Endothelial cell of umbilical vein (primary cell): ENCODE measurements around the gene SCN7A. TPM values are rescaled to one million over a fixed set of nuclear protein-coding genes. Genes with fewer than 3 reads are reported as not detected.

Experiments used
- BruUV-seq: library from RNA; stranded (reverse); fragments of 400-500 nt; replicated peaks from 2 replicates; lab custom pipeline; 2021; lab: Mats Ljungman, UMichigan
- CTCF ChIA-PET: fragments of 300-600, 350-600 bp; sonication (Branson Sonifier 250); formaldehyde crosslinking; loops from one replicate; lab custom pipeline; 2021; ENCODE audit warnings: antibody characterized with exemption, inconsistent platforms; lab: Charles Lee
- POLR2A ChIA-PET: fragments of 300-600, 350-600 bp; sonication (Branson Sonifier 250); formaldehyde crosslinking; loops from one replicate; lab custom pipeline; 2021; ENCODE audit warnings: antibody characterized with exemption, inconsistent platforms; lab: Charles Lee
- DNase-seq: peaks from one replicate; pipeline ENCODE4 v3.0.0-alpha.2; 2011; ENCODE audit warnings: low read depth, low spot score
- FAIRE-seq: peaks from 2 replicates; lab custom pipeline; 2011; peaks lifted over from hg19 to GRCh38; lab: Jason Lieb, UNC
- H2AFZ ChIP-seq: 2 replicates; pipeline ENCODE4 v1.6.0; 2012; ENCODE audit warnings: low read depth, low read length, control low read depth, inconsistent platforms
- H3K27ac ChIP-seq: 2 replicates; pipeline ENCODE4 v1.5.1; 2011; ENCODE audit warnings: low read depth, mild to moderate bottlenecking, control low read depth, low read length, moderate library complexity; ENCODE audit not compliant: insufficient read depth
- H3K27me3 ChIP-seq, 2 experiments: 2 replicates each; pipeline versions ENCODE4 v1.6.0 to v1.6.1; 2011; ENCODE audit warnings: low read length in 2 of 2, mixed read lengths in 1 of 2; ENCODE audit not compliant: control insufficient read depth in 2 of 2, insufficient read depth in 2 of 2
- H3K36me3 ChIP-seq, 2 experiments: 2 replicates in 1 of 2; 3 replicates in 1 of 2; pipeline ENCODE4 v1.5.1; 2011; ENCODE audit warnings: low read length in 2 of 2, mild to moderate bottlenecking in 1 of 2, moderate library complexity in 1 of 2; ENCODE audit not compliant: control insufficient read depth in 2 of 2, insufficient read depth in 2 of 2; ENCODE audit errors: extremely low read depth in 1 of 2
- H3K4me1 ChIP-seq: 3 replicates; pipeline ENCODE4 v1.5.1; 2011; ENCODE audit warnings: mild to moderate bottlenecking, low read length; ENCODE audit not compliant: control insufficient read depth, insufficient read depth; ENCODE audit errors: extremely low read depth
- H3K4me2 ChIP-seq: 2 replicates; pipeline ENCODE4 v1.6.1; 2011; ENCODE audit warnings: low read length, control low read depth, mixed read lengths; ENCODE audit not compliant: insufficient read depth
- H3K4me3 ChIP-seq, 3 experiments: fragments of 200-600 bp in 1 of 3; sonication (generic), shearing (Covaris generic) in 1 of 3; replicated peaks in 1 of 3; 2 replicates each; pipeline ENCODE4 v1.5.1; 2011 to 2016; ENCODE audit warnings: control low read depth in 3 of 3, low read length in 3 of 3, mild to moderate bottlenecking in 2 of 3, inconsistent platforms in 1 of 3, low read depth in 1 of 3, moderate library complexity in 1 of 3; ENCODE audit not compliant: insufficient read depth in 1 of 3
- H3K79me2 ChIP-seq: 2 replicates; pipeline ENCODE4 v1.6.0; 2012; ENCODE audit warnings: low read length, inconsistent platforms; ENCODE audit not compliant: control insufficient read depth, insufficient read depth
- H3K9ac ChIP-seq: replicated peaks from 2 replicates; pipeline ENCODE3; 2011; ENCODE audit warnings: low read length, control low read depth; ENCODE audit not compliant: insufficient read depth; ENCODE audit errors: extremely low read depth
- H3K9me1 ChIP-seq: replicated peaks from 3 replicates; pipeline ENCODE4 v1.6.0; 2011; ENCODE audit warnings: mild to moderate bottlenecking, low read length; ENCODE audit not compliant: control insufficient read depth, insufficient read depth; ENCODE audit errors: extremely low read depth
- H3K9me3 ChIP-seq: replicated peaks from 2 replicates; pipeline ENCODE4 v1.5.1; 2012; ENCODE audit warnings: low read length, inconsistent platforms; ENCODE audit not compliant: control insufficient read depth, insufficient read depth
- H4K20me1 ChIP-seq: replicated peaks from 2 replicates; pipeline ENCODE3; 2011; ENCODE audit warnings: mild to moderate bottlenecking, low read length; ENCODE audit not compliant: control insufficient read depth, insufficient read depth; ENCODE audit errors: extremely low read depth
- CTCF ChIP-seq, 2 donors: IDR thresholded peaks; 1 replicate in 1 of 2; 2 replicates in 1 of 2; pipeline ENCODE4 v1.5.1; 2011; ENCODE audit warnings: low read length in 2 of 2, mild to moderate bottlenecking in 2 of 2, moderate library complexity in 2 of 2, control low read depth in 1 of 2, inconsistent platforms in 1 of 2, low read depth in 1 of 2; ENCODE audit not compliant: insufficient read depth in 1 of 2; ENCODE audit errors: extremely low read depth in 1 of 2
- EZH2 ChIP-seq: IDR thresholded peaks from 2 replicates; pipeline ENCODE4 v1.6.1; 2012; ENCODE audit warnings: borderline replicate concordance, low read depth, mild to moderate bottlenecking, moderate library complexity, low read length, inconsistent platforms; ENCODE audit not compliant: severe bottlenecking
- FOS ChIP-seq: IDR thresholded peaks from 2 replicates; pipeline ENCODE4 v1.6.1; 2011; ENCODE audit warnings: mild to moderate bottlenecking, low read length, moderate library complexity, borderline replicate concordance; ENCODE audit not compliant: insufficient read depth
- GATA2 ChIP-seq: IDR thresholded peaks from 2 replicates; pipeline ENCODE4 v1.7.0; 2011; ENCODE audit warnings: low read depth, mild to moderate bottlenecking, moderate library complexity, mixed read lengths, low read length; ENCODE audit not compliant: insufficient read length, insufficient read depth
- JUN ChIP-seq: IDR thresholded peaks from 2 replicates; pipeline ENCODE4 v1.6.1; 2011; ENCODE audit warnings: borderline replicate concordance, low read depth; ENCODE audit not compliant: insufficient read length, insufficient read depth
- MAX ChIP-seq: IDR thresholded peaks from 2 replicates; pipeline ENCODE4 v1.6.1; 2011; ENCODE audit not compliant: insufficient read depth, insufficient read length
- MYC ChIP-seq: IDR thresholded peaks from one replicate; pipeline ENCODE4 v1.6.1; 2011; ENCODE audit warnings: mild to moderate bottlenecking, low read depth, low read length
- POLR2A ChIP-seq: IDR thresholded peaks from 2 replicates; pipeline ENCODE4 v1.6.1; 2012; ENCODE audit warnings: low read depth, mild to moderate bottlenecking, control low read depth, low read length
- POLR2AphosphoS5 ChIP-seq: IDR thresholded peaks from 2 replicates; pipeline ENCODE4 v1.6.1; 2012; ENCODE audit warnings: low read depth, mild to moderate bottlenecking, control low read depth, low read length, moderate library complexity; ENCODE audit not compliant: insufficient read depth
- dilution Hi-C: fragments of 300-500 bp; cut with MboI; formaldehyde crosslinking; loops from one replicate; pipeline ENCODE4 v1.15.0; 2019; ENCODE audit warnings: low sequenced_read_pairs; ENCODE audit not compliant: extremely low pct_ligation_motif_present
- intact Hi-C: fragments of 100-400 bp; cut with micrococcal nuclease; formaldehyde crosslinking; loops from one replicate; pipeline ENCODE4 v1.10.0; 2022
- polyA plus RNA-seq, 4 experiments: library from polyadenylated mRNA; depleted of rRNA in 3 of 4; stranded (reverse) in 3 of 4; unstranded in 1 of 4; fragments of >200 nt; gene quantifications; 2 replicates each; pipeline versions ENCODE4 v1.2.1 to v1.2.3, GENCODE V29; 2011 to 2012; ENCODE audit warnings: missing spikeins in 1 of 4
- total RNA-seq: library from RNA; stranded (reverse); gene quantifications from 2 replicates; pipeline ENCODE4 v1.2.3, GENCODE V29; 2021

The SCN7A gene
- total and polyA plus RNA-seq, 2 donors (not counting 3 experiments of a cell fraction or from before 2014, with no cell fraction given), result not detected

GRCh38 chr2:166357068-166357949, 136.7 kb downstream of the SCN7A start:
- dilution Hi-C loops, result no loop called here
- Histone ChIP-seq H3K4me2 (no peak overlapping the region), H3K79me2 (no peaks in the 10 kb centered on the region), H3K4me1 (no peaks in the 10 kb centered on the region), H3K9ac (no peak overlapping the region), H3K9me1 (no peaks in the 10 kb centered on the region), H3K9me3 (no peaks in the 10 kb centered on the region), H3K27me3 (no peaks in the 10 kb centered on the region), H3K27ac (no peak overlapping the region), H3K36me3 (no peaks in the 10 kb centered on the region), H3K4me3 (no peak overlapping the region), H2AFZ (no peak overlapping the region), H4K20me1 (no peaks in the 10 kb centered on the region)
- BruUV-seq, result no TSS peak
- intact Hi-C loops, result no loop called here
- ChIA-PET CTCF (interaction anchor here (1.8 kb wide), 1 partner anchor 160 kb away, joined by 6 read pairs; no protein-coding TSS in a partner anchor), POLR2A (no interaction called here)
- DNase-seq (no peak), FAIRE-seq (no peak)
- TF ChIP-seq POLR2A (no peak), FOS (no peak), CTCF (IDR thresholded peaks at IDR 0.05; ENCODE audit: extremely low read depth in 1 of 2, insufficient read depth in 1 of 2, low read depth in 1 of 2, low read length in 2 of 2) (no peak), GATA2 (no peak), MYC (no peak), POLR2AphosphoS5 (no peak), MAX (no peak), JUN (no peak), EZH2 (no peak)

Other genes with a start within 250 kb of the SCN7A start
- gene SCN9A, start 118.3 kb downstream of the SCN7A start, total RNA-seq, result 1.6 and 1.8 TPM in 2 replicates
- 0.62 and 0.88 TPM in 2 replicates for gene SCN9A, start 118.3 kb downstream of the SCN7A start, polyA plus RNA-seq